Chondrocyte (in vitro differentiated cells): ENCODE results near the gene RABEP2. TPM values are rescaled to one million over a fixed set of nuclear protein-coding genes. Genes with fewer than 3 reads are reported as not detected.

Experiments used
- DNase-seq: peaks from one replicate; pipeline ENCODE4 v3.0.0; 2021; ENCODE audit warnings: mixed read lengths, low spot score
- H3K27ac Mint-ChIP-seq: one replicate; pipeline ENCODE4 v1.8.0; 2021; ENCODE audit warnings: mild to moderate bottlenecking, moderate library complexity, mixed read lengths; ENCODE audit not compliant: unreplicated experiment
- H3K27me3 Mint-ChIP-seq: 2 replicates; pipeline ENCODE4 v1.8.0; 2021; ENCODE audit warnings: low read depth, mixed read lengths
- H3K36me3 Mint-ChIP-seq: 2 replicates; pipeline ENCODE4 v1.8.0; 2021; ENCODE audit warnings: low read depth, mixed read lengths
- H3K4me1 Mint-ChIP-seq: 2 replicates; pipeline ENCODE4 v1.8.0; 2021; ENCODE audit warnings: low read depth, mild to moderate bottlenecking, mixed read lengths
- H3K4me3 Mint-ChIP-seq: one replicate; pipeline ENCODE4 v1.8.0; 2021; ENCODE audit warnings: mild to moderate bottlenecking, moderate library complexity, mixed read lengths; ENCODE audit not compliant: unreplicated experiment
- H3K9me3 Mint-ChIP-seq: 2 replicates; pipeline ENCODE4 v1.8.0; 2021; ENCODE audit warnings: low read depth, mixed read lengths
- total RNA-seq: library from RNA; stranded (reverse); gene quantifications from 3 replicates; pipeline ENCODE4 v1.2.1, GENCODE V29; 2021
- TF ChIP-seq, protein P1 (sequence below): fragments of 200-600 bp; sonication (generic); IDR thresholded peaks from 2 replicates; pipeline ENCODE4 v1.5.0; 2021; ENCODE audit warnings: antibody characterized with exemption, mild to moderate bottlenecking, moderate library complexity

Gene RABEP2
- total RNA-seq, 1 donor from 2014 or later, result 24.6 TPM

DNA sequence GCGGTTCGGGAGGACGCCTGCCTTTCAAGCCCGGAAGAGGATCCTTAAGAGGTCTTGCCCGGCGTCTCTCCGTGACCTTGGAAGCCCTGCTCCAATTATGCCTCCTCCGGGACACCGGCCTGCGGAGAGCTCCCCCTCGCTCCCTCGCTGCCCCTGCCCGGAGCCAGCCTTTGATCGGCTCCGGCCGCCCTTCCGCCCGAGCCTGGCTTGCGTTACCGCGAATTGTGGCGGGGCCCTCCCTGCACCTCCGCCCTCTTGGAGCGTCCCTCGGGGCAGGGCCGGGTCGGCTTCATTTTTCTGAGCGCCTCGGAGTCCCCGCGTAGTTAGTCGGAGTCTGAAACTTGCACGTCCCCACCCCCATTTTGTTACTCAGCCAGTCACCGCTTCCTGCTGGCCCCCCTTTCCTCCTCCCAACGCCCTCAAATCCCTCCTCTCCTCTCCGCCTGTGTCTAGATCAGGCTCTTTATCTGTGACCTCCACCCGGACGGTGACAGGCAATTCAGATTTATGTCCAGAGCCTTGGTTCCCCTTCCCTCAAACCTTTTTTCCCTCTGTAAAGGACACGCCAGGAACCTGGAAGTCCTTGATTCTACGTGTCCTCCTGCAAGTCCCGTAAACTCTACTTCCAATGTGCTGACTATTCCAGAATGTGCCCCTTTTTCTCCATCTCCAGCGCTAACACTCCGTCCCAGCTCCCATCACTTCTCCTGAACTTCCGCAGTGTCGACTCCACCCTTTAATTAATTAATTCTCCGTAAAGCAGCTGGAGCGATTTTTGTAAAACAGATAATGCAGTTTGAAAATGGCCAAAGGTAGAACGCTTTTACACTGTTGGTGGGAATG, 569 bp upstream of the RABEP2 start:
- Mint-ChIP-seq H3K4me1 (peaks cover 18% of the 10 kb centered on the region), H3K27me3 (no peaks in the 10 kb centered on the region), H3K4me3 (peak overlapping the region; percentile 91), H3K36me3 (peaks cover 5% of the 10 kb centered on the region), H3K27ac (peak overlapping the region; percentile 99), H3K9me3 (no peaks in the 10 kb centered on the region)
- no peak for DNase-seq
- TF ChIP-seq, protein P1, sequence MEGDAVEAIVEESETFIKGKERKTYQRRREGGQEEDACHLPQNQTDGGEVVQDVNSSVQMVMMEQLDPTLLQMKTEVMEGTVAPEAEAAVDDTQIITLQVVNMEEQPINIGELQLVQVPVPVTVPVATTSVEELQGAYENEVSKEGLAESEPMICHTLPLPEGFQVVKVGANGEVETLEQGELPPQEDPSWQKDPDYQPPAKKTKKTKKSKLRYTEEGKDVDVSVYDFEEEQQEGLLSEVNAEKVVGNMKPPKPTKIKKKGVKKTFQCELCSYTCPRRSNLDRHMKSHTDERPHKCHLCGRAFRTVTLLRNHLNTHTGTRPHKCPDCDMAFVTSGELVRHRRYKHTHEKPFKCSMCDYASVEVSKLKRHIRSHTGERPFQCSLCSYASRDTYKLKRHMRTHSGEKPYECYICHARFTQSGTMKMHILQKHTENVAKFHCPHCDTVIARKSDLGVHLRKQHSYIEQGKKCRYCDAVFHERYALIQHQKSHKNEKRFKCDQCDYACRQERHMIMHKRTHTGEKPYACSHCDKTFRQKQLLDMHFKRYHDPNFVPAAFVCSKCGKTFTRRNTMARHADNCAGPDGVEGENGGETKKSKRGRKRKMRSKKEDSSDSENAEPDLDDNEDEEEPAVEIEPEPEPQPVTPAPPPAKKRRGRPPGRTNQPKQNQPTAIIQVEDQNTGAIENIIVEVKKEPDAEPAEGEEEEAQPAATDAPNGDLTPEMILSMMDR, result peak; percentile 26

DNA sequence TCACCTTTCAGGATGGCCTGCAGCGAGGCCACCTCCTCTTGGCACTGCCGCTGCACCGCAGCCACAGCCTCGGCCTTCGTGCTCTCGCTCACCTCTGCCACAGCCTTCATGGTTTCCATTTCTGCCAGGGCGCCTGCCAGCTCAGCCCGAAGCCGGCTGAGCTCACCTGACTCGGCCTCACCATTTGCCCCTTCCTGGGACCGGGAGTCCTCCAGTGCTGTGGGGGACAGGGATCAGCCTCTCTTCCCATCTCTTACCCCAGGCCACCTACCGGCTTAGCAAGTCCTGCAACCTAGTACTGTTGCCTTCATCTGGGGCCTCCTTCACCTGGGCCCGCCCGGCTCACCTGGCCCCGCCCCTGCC, 658 bp downstream of the RABEP2 start:
- Mint-ChIP-seq H3K27me3 (no peaks in the 10 kb centered on the region), H3K27ac (no peak overlapping the region), H3K4me3 (peak overlapping the region; percentile 91), H3K36me3 (peaks cover 5% of the 10 kb centered on the region), H3K4me1 (peaks cover 18% of the 10 kb centered on the region), H3K9me3 (no peaks in the 10 kb centered on the region)
- no peak for DNase-seq
- TF ChIP-seq, protein P1, result no peak

DNA sequence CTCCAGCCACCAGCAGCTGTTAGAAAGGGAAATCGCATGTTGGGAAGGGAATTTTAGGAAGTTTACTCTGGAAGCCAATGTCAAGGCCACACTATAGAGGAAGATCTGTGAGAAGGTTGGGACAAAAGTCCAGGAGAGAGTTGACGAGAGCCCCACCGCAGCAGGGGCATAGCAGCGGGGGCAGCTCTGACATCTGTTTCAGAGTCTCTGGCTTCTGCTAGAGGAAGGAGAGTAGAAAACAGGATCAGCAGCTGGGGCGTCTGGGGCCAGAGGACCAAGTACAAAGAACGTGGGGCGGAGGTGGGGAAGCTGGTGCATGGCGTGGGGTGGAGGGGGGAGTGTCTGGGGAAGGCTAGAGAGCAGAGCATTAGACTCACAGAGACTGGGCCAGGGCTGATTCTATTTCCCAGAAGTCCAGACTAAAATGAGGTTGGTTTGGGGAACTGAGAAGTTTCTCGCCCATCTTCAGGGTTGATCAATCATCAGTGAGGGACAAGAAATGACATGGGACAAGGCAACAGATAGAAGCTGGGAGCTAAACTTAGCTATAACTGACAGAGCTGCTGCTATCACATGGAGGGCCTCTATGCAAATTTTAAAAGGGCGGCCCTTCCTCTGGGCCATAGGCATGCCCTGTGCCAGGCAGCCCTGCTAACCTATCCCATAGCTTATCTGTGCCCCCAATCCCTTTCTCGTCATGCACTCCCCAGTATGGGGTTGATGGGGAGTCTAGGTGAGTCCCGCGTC, 1.2 kb downstream of the RABEP2 start:
- Mint-ChIP-seq H3K9me3 (no peaks in the 10 kb centered on the region), H3K27ac (no peak overlapping the region), H3K36me3 (peaks cover 5% of the 10 kb centered on the region), H3K4me1 (peaks cover 18% of the 10 kb centered on the region), H3K27me3 (no peaks in the 10 kb centered on the region), H3K4me3 (peak overlapping the region; percentile 91)
- no peak for DNase-seq
- TF ChIP-seq, protein P1, result no peak

DNA sequence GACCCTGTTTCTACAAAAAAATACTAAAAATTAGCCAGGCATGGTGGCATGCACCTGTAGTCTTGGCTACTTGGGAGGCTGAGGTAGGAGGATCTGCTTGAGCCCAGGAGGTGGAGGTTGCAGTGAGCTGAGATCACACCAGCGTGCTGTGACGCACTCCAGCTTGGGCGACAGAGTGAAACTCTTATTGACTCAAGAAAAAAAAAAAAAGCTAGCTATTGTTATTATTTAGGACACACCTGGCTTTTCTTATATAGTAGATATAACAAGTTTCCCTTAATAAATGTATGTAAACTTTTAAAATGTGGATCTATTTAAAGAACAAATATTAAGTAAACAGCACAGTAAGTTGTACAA, 1.8 kb downstream of the RABEP2 start:
- Mint-ChIP-seq H3K27ac (no peak overlapping the region), H3K4me3 (peak overlapping the region; percentile 34), H3K27me3 (no peaks in the 10 kb centered on the region), H3K36me3 (peaks cover 5% of the 10 kb centered on the region), H3K4me1 (peaks cover 18% of the 10 kb centered on the region), H3K9me3 (no peaks in the 10 kb centered on the region)
- no peak for DNase-seq
- TF ChIP-seq, protein P1, result no peak

DNA sequence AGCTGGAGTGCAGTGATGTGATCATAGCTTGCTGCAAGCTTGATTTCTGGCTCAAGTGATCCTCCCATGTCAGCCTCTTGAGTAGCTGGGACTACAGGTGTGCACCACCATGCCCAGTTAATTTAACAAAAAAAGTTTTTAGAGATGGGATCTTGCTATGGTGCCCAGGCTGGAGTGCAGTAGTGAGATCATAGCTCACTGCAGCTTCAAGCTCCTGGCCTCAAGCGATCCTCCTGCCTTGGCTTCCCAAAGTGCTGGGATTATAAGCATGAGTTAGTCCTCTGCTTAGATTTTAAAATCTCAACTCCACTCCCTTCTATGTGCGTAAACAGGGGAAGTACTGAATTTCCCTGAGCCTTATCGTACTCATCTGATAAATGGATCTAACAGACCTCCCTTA, 6.3 kb downstream of the RABEP2 start:
- Mint-ChIP-seq H3K4me3 (no peak overlapping the region), H3K27me3 (no peaks in the 10 kb centered on the region), H3K36me3 (peaks cover 15% of the 10 kb centered on the region), H3K27ac (no peak overlapping the region), H3K9me3 (no peaks in the 10 kb centered on the region), H3K4me1 (peaks cover 4% of the 10 kb centered on the region)
- DNase-seq, result no peak
- TF ChIP-seq, protein P1, result no peak
